ENCODE measurements around the gene CDCA4. TPM values are rescaled to one million over a fixed set of nuclear protein-coding genes. Genes with fewer than 3 reads are reported as not detected.

CDCA4 gene
- polyA plus RNA-seq, 1 of the 3 experiments (the other 2 are of a cell fraction) = 26.8 TPM

- no peak for DNase-seq
- H3K4me3 ChIP-seq (ENCODE audit: low read depth in 2 of 2, low read length in 1 of 2) = peak overlapping the region; percentile 4 to 24; a peak in 1 of 4 replicates
- H2AFZ ChIP-seq (ENCODE audit: low read depth) = peak overlapping the region; percentile 54; the same call in 1 of the 2 replicates
- H3K27ac ChIP-seq (ENCODE audit: low read depth in 2 of 2, low read length in 1 of 2) = peak overlapping the region; percentile 74 to 93
- TF ChIP-seq NRF1 (IDR thresholded peaks at IDR 0.05; ENCODE audit: low read depth, low read length) (no peak), GATA2 (CRISPR knock-in tag; IDR thresholded peaks at IDR 0.05) (no peak), SMC3 (IDR thresholded peaks at IDR 0.05; ENCODE audit: low read depth, low read length) (no peak), FOSL2 (IDR thresholded peaks at IDR 0.05; ENCODE audit: borderline replicate concordance, low read depth) (no peak; the same call in 1 of the 2 replicates), USF1 (IDR thresholded peaks at IDR 0.05; ENCODE audit: borderline replicate concordance, low read depth) (peak; percentile 55; the same call in 1 of the 2 replicates), CHD2 (IDR thresholded peaks at IDR 0.05; ENCODE audit: low read length, partially characterized antibody) (no peak), SIN3A (IDR thresholded peaks at IDR 0.05; ENCODE audit: borderline replicate concordance, low read depth, low read length) (0 out of 2 replicates have a peak, but pooled peaks have one; percentile 56), IRF3 (IDR thresholded peaks at IDR 0.05; ENCODE audit: low read depth, low read length) (no peak), TEAD4 (IDR thresholded peaks at IDR 0.05; ENCODE audit: borderline replicate concordance, insufficient read depth) (peak; percentile 91; the same call in 1 of the 2 replicates), TCF12 (IDR thresholded peaks at IDR 0.05) (peak; percentile 81), TAF1 (IDR thresholded peaks at IDR 0.05; ENCODE audit: borderline replicate concordance, low read depth, low read length) (no peak), MXI1 (IDR thresholded peaks at IDR 0.05; ENCODE audit: low read depth, low read length) (no peak), NFIC (IDR thresholded peaks at IDR 0.05; ENCODE audit: borderline replicate concordance) (peak; percentile 89), RXRA (IDR thresholded peaks at IDR 0.05; ENCODE audit: borderline replicate concordance, low read depth) (no peak; the same call in 1 of the 2 replicates), EZH2phosphoT487 (IDR thresholded peaks at IDR 0.05; ENCODE audit: borderline replicate concordance, low read depth) (no peak), MAX (IDR thresholded peaks at IDR 0.05; ENCODE audit: low read depth) (peak; percentile 86; the same call in 1 of the 2 replicates), GABPA (IDR thresholded peaks at IDR 0.05; ENCODE audit: low read depth) (no peak), POLR2AphosphoS5 (IDR thresholded peaks at IDR 0.05; ENCODE audit: low read depth, low read length) (peak; percentile 40; the same call in 1 of the 2 replicates), EP300 (IDR thresholded peaks at IDR 0.05; ENCODE audit: borderline replicate concordance in 1 of 2, low read depth in 1 of 2, low read length in 1 of 2) (peak in 1 of 2 experiments; percentile 81; a peak in 1 of 4 replicates)
- TF ChIP-seq, protein P1, sequence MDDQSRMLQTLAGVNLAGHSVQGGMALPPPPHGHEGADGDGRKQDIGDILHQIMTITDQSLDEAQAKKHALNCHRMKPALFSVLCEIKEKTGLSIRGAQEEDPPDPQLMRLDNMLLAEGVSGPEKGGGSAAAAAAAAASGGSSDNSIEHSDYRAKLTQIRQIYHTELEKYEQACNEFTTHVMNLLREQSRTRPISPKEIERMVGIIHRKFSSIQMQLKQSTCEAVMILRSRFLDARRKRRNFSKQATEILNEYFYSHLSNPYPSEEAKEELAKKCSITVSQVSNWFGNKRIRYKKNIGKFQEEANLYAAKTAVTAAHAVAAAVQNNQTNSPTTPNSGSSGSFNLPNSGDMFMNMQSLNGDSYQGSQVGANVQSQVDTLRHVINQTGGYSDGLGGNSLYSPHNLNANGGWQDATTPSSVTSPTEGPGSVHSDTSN (IDR thresholded peaks at IDR 0.05) = peak; percentile 47; the same call in 1 of the 2 replicates
- TF ChIP-seq, protein P2, sequence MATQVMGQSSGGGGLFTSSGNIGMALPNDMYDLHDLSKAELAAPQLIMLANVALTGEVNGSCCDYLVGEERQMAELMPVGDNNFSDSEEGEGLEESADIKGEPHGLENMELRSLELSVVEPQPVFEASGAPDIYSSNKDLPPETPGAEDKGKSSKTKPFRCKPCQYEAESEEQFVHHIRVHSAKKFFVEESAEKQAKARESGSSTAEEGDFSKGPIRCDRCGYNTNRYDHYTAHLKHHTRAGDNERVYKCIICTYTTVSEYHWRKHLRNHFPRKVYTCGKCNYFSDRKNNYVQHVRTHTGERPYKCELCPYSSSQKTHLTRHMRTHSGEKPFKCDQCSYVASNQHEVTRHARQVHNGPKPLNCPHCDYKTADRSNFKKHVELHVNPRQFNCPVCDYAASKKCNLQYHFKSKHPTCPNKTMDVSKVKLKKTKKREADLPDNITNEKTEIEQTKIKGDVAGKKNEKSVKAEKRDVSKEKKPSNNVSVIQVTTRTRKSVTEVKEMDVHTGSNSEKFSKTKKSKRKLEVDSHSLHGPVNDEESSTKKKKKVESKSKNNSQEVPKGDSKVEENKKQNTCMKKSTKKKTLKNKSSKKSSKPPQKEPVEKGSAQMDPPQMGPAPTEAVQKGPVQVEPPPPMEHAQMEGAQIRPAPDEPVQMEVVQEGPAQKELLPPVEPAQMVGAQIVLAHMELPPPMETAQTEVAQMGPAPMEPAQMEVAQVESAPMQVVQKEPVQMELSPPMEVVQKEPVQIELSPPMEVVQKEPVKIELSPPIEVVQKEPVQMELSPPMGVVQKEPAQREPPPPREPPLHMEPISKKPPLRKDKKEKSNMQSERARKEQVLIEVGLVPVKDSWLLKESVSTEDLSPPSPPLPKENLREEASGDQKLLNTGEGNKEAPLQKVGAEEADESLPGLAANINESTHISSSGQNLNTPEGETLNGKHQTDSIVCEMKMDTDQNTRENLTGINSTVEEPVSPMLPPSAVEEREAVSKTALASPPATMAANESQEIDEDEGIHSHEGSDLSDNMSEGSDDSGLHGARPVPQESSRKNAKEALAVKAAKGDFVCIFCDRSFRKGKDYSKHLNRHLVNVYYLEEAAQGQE (IDR thresholded peaks at IDR 0.05; ENCODE audit: low read depth, low read length) = 0 out of 2 replicates have a peak, but pooled peaks have one; percentile 8
- TF ChIP-seq, protein P3, sequence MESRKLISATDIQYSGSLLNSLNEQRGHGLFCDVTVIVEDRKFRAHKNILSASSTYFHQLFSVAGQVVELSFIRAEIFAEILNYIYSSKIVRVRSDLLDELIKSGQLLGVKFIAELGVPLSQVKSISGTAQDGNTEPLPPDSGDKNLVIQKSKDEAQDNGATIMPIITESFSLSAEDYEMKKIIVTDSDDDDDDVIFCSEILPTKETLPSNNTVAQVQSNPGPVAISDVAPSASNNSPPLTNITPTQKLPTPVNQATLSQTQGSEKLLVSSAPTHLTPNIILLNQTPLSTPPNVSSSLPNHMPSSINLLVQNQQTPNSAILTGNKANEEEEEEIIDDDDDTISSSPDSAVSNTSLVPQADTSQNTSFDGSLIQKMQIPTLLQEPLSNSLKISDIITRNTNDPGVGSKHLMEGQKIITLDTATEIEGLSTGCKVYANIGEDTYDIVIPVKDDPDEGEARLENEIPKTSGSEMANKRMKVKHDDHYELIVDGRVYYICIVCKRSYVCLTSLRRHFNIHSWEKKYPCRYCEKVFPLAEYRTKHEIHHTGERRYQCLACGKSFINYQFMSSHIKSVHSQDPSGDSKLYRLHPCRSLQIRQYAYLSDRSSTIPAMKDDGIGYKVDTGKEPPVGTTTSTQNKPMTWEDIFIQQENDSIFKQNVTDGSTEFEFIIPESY (IDR thresholded peaks at IDR 0.05; ENCODE audit: borderline replicate concordance, low read depth) = no peak
- no peaks in the 10 kb centered on the region for H3K27me3 ChIP-seq (ENCODE audit: insufficient read depth)
- H3K4me1 ChIP-seq (ENCODE audit: control insufficient read depth in 1 of 2, insufficient read depth in 2 of 2, low read depth in 1 of 2, low read length in 1 of 2) = peaks cover 48 to 51% of the 10 kb centered on the region in 2 experiments; a peak in 3 of 4 replicates
- H4K20me1 ChIP-seq (ENCODE audit: insufficient read depth) = no peaks in the 10 kb centered on the region
- H3K9ac ChIP-seq = peak overlapping the region; percentile 76
- WGBS (ENCODE audit: low lambda C conversion rate) = 25% methylated on average over 7 of the region's 23 CpGs
- CTCF ChIA-PET = interaction anchor here (0.9 to 11.2 kb wide), 7 partner anchors 24 to 121 kb away, joined by 3 to 284 read pairs (median 4); no protein-coding TSS in a partner anchor
- peak overlapping the region; percentile 90 for H3K4me2 ChIP-seq
- H3K79me2 ChIP-seq (ENCODE audit: insufficient read depth) = peaks cover 65% of the 10 kb centered on the region; the same call in 1 of the 2 replicates
- POLR2A ChIA-PET = no interaction called here
- H3K9me2 ChIP-seq = no peaks in the 10 kb centered on the region
- no peaks in the 10 kb centered on the region for H3K9me3 ChIP-seq
- no peaks in the 10 kb centered on the region for H3K36me3 ChIP-seq (replicated peaks in 1 of 2; ENCODE audit: control insufficient read depth in 1 of 2, insufficient read depth in 2 of 2, low read length in 1 of 2)
- peaks cover 22% of the 10 kb centered on the region for H3F3A ChIP-seq (replicated peaks; ENCODE audit: insufficient read depth)
Measured at GRCh38 chr14:104973385-104974145, 47.3 kb downstream of the CDCA4 start.
